Measurements from ENCODE around the gene TMEM178A.
"Not testable (repeated sequence)": the region's sequence is repeated elsewhere in the genome, so short reads cannot be mapped to it uniquely, and the experiment has no call there.

Gene TMEM178A

GRCh38 chr2:39718483-39718882 is 52.8 kb downstream of the TMEM178A start:
- DNase-seq, result no peak

GRCh38 chr2:39719317-39719716 is 53.6 kb downstream of the TMEM178A start:
- DNase-seq, result no peak

GRCh38 chr2:39720970-39721369 is 55.3 kb downstream of the TMEM178A start:
- no peak for DNase-seq

- no peak for DNase-seq
These were observed 57.8 kb downstream of the TMEM178A start for GRCh38 chr2:39723497-39723896.

- no peak for DNase-seq
These were observed 58.5 kb downstream of the TMEM178A start for GRCh38 chr2:39723946-39724827.

GRCh38 chr2:39724828-39725144 is 59.1 kb downstream of the TMEM178A start:
- no peak for DNase-seq

GRCh38 chr2:39725401-39725800 is 59.7 kb downstream of the TMEM178A start:
- DNase-seq, result no peak

GRCh38 chr2:39728085-39728484 is 62.4 kb downstream of the TMEM178A start:
- DNase-seq, result not testable (repeated sequence)

GRCh38 chr2:39728941-39729351 is 63.2 kb downstream of the TMEM178A start:
- DNase-seq, result no peak

GRCh38 chr2:39730276-39730675 is 64.6 kb downstream of the TMEM178A start:
- DNase-seq, result no peak

- DNase-seq, result peak; percentile 13
These were observed 65.1 kb downstream of the TMEM178A start for GRCh38 chr2:39730685-39731302.

- DNase-seq, result no peak
These were observed 65.8 kb downstream of the TMEM178A start for GRCh38 chr2:39731546-39731945.

- DNase-seq, result no peak
These were observed 66.8 kb downstream of the TMEM178A start for GRCh38 chr2:39732482-39732881.

- no peak for DNase-seq
These were observed 67.5 kb downstream of the TMEM178A start for GRCh38 chr2:39733070-39733674.

GRCh38 chr2:39734445-39734844 is 68.7 kb downstream of the TMEM178A start:
- no peak for DNase-seq

GRCh38 chr2:39735648-39736047 is 69.9 kb downstream of the TMEM178A start:
- no peak for DNase-seq

GRCh38 chr2:39736640-39737039 is 70.9 kb downstream of the TMEM178A start:
- DNase-seq, result no peak

GRCh38 chr2:39737661-39738060 is 71.9 kb downstream of the TMEM178A start:
- DNase-seq, result peak; percentile 21

GRCh38 chr2:39738936-39739335 is 73.2 kb downstream of the TMEM178A start:
- DNase-seq, result no peak

- DNase-seq, result no peak
These were observed 73.7 kb downstream of the TMEM178A start for GRCh38 chr2:39739386-39739785.

GRCh38 chr2:39741871-39742270 is 76.2 kb downstream of the TMEM178A start:
- peak; percentile 51 for DNase-seq

- DNase-seq, result peak; percentile 38
These were observed 77.6 kb downstream of the TMEM178A start for GRCh38 chr2:39743269-39743776.

- no peak for DNase-seq
These were observed 89.7 kb downstream of the TMEM178A start for GRCh38 chr2:39755466-39755865.

GRCh38 chr2:39757156-39757555 is 91.4 kb downstream of the TMEM178A start:
- no peak for DNase-seq

Data from NCI-H226 (cell line).